Vagina (tissue), 2 donors: Measurements from ENCODE around the gene PAEP. TPM values are rescaled to one million over a fixed set of nuclear protein-coding genes. Genes with fewer than 3 reads are reported as not detected.
"Not testable (repeated sequence)": the region's sequence is repeated elsewhere in the genome, so short reads cannot be mapped to it uniquely, and the experiment has no call there.

Source experiments
- DNase-seq, 2 donors: peaks; one replicate each; pipeline ENCODE4 v3.0.0-alpha.2; 2017; ENCODE audit errors: extremely low spot score in 2 of 2
- H3K27ac ChIP-seq: fragments of 200-600 bp; sonication (generic); one replicate; pipeline ENCODE4 v1.5.1; 2019
- H3K27me3 ChIP-seq: fragments of 200-600 bp; sonication (generic); one replicate; pipeline ENCODE4 v1.5.1; 2019
- H3K36me3 ChIP-seq, 2 donors: fragments of 200-600 bp; sonication (generic); one replicate each; pipeline ENCODE4 v1.5.1; 2017 to 2019
- H3K4me1 ChIP-seq: fragments of 200-600 bp; sonication (generic); one replicate; pipeline ENCODE4 v1.5.1; 2019
- H3K4me3 ChIP-seq, 2 donors: fragments of 200-600 bp; sonication (generic); 1 replicate in 1 of 2; 2 replicates in 1 of 2; pipeline ENCODE4 v1.5.1; 2016 to 2019
- H3K9me3 ChIP-seq: fragments of 200-600 bp; sonication (generic); one replicate; pipeline ENCODE4 v1.5.1; 2019
- POLR2A ChIP-seq, 2 donors: fragments of 450-650 bp; IDR thresholded peaks; one replicate each; pipeline ENCODE4 v1.6.1; 2017; ENCODE audit warnings: antibody characterized with exemption in 2 of 2, mild to moderate bottlenecking in 2 of 2, moderate library complexity in 2 of 2
- POLR2AphosphoS5 ChIP-seq, 2 donors: sonication (generic); formaldehyde crosslinking; IDR thresholded peaks; one replicate each; pipeline ENCODE4 v1.9.0; 2017; ENCODE audit warnings: antibody characterized with exemption in 2 of 2, mild to moderate bottlenecking in 2 of 2, low read depth in 1 of 2; ENCODE audit not compliant: insufficient read depth in 1 of 2
- intact Hi-C: fragments of 100-400 bp; cut with DNase I; formaldehyde crosslinking; loops from one replicate; pipeline ENCODE4 v1.15.1; 2023
- total RNA-seq: library from RNA; depleted of rRNA; stranded (reverse); fragments of >200 nt; gene quantifications from one replicate; pipeline ENCODE4 v1.2.3, GENCODE V29; 2016
- TF ChIP-seq, protein P1 (sequence below), 3 experiments: fragments of 450-650 bp in 2 of 3; fragments of 200-600 bp in 1 of 3; sonication (generic) in 1 of 3; IDR thresholded peaks; one replicate each; pipeline ENCODE4 v1.5.1; 2017 to 2019; ENCODE audit warnings: antibody characterized with exemption in 3 of 3, mild to moderate bottlenecking in 2 of 3, moderate library complexity in 2 of 3

The PAEP gene
- total RNA-seq, 1 donor from 2014 or later = not detected

DNA sequence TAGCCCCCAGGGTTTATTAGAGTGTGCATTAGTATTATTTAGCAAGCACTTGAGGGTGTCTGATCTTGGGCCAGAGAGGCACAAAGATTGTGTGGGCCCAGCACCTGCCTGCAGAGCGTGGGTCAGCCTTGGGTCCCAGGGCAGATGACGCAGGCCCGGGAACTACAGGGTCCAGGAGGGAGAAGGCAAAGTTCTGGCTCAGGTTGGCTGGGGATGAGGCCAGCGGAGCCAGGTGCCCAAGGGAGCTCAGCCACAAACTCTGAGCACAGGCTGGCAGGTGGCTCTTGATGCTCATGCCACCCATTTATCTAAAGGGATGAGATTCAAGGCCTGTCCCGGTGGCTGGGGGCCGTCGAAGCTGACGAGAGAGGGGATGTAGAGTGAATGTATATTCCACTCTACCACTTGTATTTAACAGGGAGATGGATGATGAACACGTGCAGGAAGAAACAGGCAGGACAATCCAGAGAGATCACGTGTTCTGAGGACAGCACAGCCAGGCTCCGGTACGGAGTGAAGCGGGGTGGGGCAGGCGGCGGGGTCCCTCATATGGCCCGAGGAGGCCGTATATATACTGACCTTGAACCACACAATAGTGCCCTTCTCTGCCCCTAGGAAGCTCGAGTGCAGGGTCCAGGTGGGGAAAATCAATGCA is 16.4 kb upstream of the PAEP start:
- intact Hi-C loops = no loop called here
- DNase-seq = no peak
- H3K4me1 ChIP-seq = no peaks in the 10 kb centered on the region
- H3K27ac ChIP-seq = no peak overlapping the region
- no peaks in the 10 kb centered on the region for H3K27me3 ChIP-seq
- no peaks in the 10 kb centered on the region for H3K9me3 ChIP-seq
- H3K4me3 ChIP-seq = no peak overlapping the region
- TF ChIP-seq, protein P1, sequence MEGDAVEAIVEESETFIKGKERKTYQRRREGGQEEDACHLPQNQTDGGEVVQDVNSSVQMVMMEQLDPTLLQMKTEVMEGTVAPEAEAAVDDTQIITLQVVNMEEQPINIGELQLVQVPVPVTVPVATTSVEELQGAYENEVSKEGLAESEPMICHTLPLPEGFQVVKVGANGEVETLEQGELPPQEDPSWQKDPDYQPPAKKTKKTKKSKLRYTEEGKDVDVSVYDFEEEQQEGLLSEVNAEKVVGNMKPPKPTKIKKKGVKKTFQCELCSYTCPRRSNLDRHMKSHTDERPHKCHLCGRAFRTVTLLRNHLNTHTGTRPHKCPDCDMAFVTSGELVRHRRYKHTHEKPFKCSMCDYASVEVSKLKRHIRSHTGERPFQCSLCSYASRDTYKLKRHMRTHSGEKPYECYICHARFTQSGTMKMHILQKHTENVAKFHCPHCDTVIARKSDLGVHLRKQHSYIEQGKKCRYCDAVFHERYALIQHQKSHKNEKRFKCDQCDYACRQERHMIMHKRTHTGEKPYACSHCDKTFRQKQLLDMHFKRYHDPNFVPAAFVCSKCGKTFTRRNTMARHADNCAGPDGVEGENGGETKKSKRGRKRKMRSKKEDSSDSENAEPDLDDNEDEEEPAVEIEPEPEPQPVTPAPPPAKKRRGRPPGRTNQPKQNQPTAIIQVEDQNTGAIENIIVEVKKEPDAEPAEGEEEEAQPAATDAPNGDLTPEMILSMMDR (IDR thresholded peaks at IDR 0.05) = no peak
- TF ChIP-seq POLR2A (IDR thresholded peaks at IDR 0.05) (no peak), POLR2AphosphoS5 (IDR thresholded peaks at IDR 0.05; ENCODE audit: insufficient read depth in 1 of 2, low read depth in 1 of 2) (no peak)
- no peaks in the 10 kb centered on the region for H3K36me3 ChIP-seq

- not testable (repeated sequence) for DNase-seq
Observed at GRCh38 chr9:135545646-135546176, 15.8 kb upstream of the PAEP start, which contains the start of gene OBP2A. Gene OBP2A (plus strand): TSS chr9:135546126. CDS start chr9:135546181, 55 bp downstream.

GRCh38 chr9:135546792-135547617 is 14.6 kb upstream of the PAEP start:
- H3K4me3 ChIP-seq, H3K9me3 ChIP-seq, H3K36me3 ChIP-seq, DNase-seq, H3K27ac ChIP-seq, intact Hi-C loops, H3K4me1 ChIP-seq, H3K27me3 ChIP-seq: not testable (repeated sequence)

More at GRCh38 chr9:135545646-135546176, 15.8 kb upstream of the PAEP start, which contains the start of gene OBP2A:
- intact Hi-C loops, H3K4me3 ChIP-seq, H3K36me3 ChIP-seq, H3K27ac ChIP-seq, H3K27me3 ChIP-seq, H3K9me3 ChIP-seq, H3K4me1 ChIP-seq: not testable (repeated sequence)

DNA sequence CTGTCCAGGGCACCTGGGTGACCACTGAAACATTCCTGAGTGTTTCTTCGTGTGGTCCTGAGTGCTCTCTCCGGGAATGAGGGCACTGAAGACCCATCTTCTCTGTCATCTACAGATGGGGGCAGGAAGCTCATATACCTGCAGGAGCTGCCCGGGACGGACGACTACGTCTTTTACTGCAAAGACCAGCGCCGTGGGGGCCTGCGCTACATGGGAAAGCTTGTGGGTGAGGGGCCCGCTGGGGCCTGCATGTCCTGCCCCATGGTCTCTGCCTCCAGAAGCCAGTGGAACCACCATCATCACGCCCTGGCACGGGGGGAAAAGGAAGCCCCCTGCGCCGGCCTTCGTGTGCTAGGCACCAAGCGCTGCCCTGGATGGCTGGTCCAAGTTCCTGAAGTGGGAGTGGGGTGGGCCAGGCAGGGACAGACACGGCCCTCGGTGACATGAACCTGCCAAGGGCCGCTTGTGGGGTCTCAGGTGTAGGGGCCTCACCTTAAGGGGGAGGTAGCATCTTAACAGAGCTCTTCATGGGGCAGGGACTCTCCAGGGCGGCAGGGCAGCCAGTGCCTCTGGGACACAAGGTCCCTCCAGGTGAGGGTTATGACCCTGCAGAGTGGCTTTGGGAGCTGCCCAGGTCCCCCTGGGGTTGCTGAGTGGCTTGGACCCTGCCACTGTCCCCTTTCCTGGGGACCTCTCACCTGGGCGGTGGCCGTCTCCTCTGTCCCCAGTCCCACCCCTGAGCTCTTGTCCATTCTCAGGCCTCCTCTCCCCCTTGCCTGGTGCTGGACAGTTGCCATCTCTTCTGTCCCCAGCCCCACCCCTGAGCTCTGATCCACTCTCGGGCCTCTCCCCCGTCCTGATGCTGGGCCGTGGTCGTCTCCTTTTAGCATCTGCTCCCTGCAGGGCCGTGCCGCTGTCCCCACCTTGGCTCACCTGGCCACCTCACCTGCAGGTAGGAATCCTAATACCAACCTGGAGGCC is 13.5 kb upstream of the PAEP start:
- no peak for DNase-seq
- TF ChIP-seq, protein P1 (IDR thresholded peaks at IDR 0.05) = no peak
- TF ChIP-seq POLR2AphosphoS5 (IDR thresholded peaks at IDR 0.05; ENCODE audit: insufficient read depth in 1 of 2, low read depth in 1 of 2) (no peak), POLR2A (IDR thresholded peaks at IDR 0.05) (no peak)
- no peaks in the 10 kb centered on the region for H3K27me3 ChIP-seq
- H3K4me3 ChIP-seq = no peak overlapping the region
- intact Hi-C loops = no loop called here
- H3K4me1 ChIP-seq = no peaks in the 10 kb centered on the region
- no peaks in the 10 kb centered on the region for H3K9me3 ChIP-seq
- H3K27ac ChIP-seq = no peak overlapping the region
- H3K36me3 ChIP-seq = no peaks in the 10 kb centered on the region

GRCh38 chr9:135549478-135550343 is 11.8 kb upstream of the PAEP start:
- H3K9me3 ChIP-seq, H3K36me3 ChIP-seq, H3K4me3 ChIP-seq, intact Hi-C loops, H3K27ac ChIP-seq, DNase-seq, H3K27me3 ChIP-seq, H3K4me1 ChIP-seq: not testable (repeated sequence)
